HFF-Myc (cell line): Measurements from ENCODE around the gene MLPH.
A peak's percentile ranks its signal among the peaks of the same experiment; 100 is the strongest.

Experiments used
- DNase-seq: peaks from one replicate; pipeline ENCODE4 v3.0.0-alpha.2; 2011; ENCODE audit warnings: low read depth; ENCODE audit errors: extremely low read depth
- H3K4me3 ChIP-seq: replicated peaks from 2 replicates; pipeline ENCODE4 v1.5.1; 2011; ENCODE audit warnings: low read depth, mild to moderate bottlenecking, control low read depth, low read length
- CTCF ChIP-seq: IDR thresholded peaks from 2 replicates; pipeline ENCODE4 v1.5.1; 2012; ENCODE audit warnings: mild to moderate bottlenecking, low read depth, low read length, control low read depth; ENCODE audit errors: missing control alignments

Gene MLPH

GRCh38 chr2:237557633-237558015 lies 70.6 kb downstream of the MLPH start:
- no peak overlapping the region for H3K4me3 ChIP-seq
- no peak for TF ChIP-seq CTCF
- no peak for DNase-seq

- no peak overlapping the region for H3K4me3 ChIP-seq
- DNase-seq = peak; percentile 52
- no peak for TF ChIP-seq CTCF
Observed at GRCh38 chr2:237558961-237559641, 72.0 kb downstream of the MLPH start.

- no peak for DNase-seq
- H3K4me3 ChIP-seq = no peak overlapping the region
- TF ChIP-seq CTCF = no peak
Observed at GRCh38 chr2:237561221-237561620, 74.2 kb downstream of the MLPH start.

GRCh38 chr2:237563816-237564215 lies 76.8 kb downstream of the MLPH start:
- no peak for TF ChIP-seq CTCF
- H3K4me3 ChIP-seq = no peak overlapping the region
- no peak for DNase-seq

GRCh38 chr2:237564526-237565131 lies 77.6 kb downstream of the MLPH start:
- H3K4me3 ChIP-seq = no peak overlapping the region
- DNase-seq = no peak
- TF ChIP-seq CTCF = no peak

- DNase-seq = no peak
- no peak for TF ChIP-seq CTCF
Observed at GRCh38 chr2:237565974-237566373, 78.9 kb downstream of the MLPH start.

More at GRCh38 chr2:237565974-237566373, 78.9 kb downstream of the MLPH start:
- no peak overlapping the region for H3K4me3 ChIP-seq
